GM12873 (cell line): ENCODE data around the gene CMTR1.
A peak's percentile ranks its signal among the peaks of the same experiment; 100 is the strongest.

Experiments used
- TF ChIP-seq, protein P1 (sequence below): IDR thresholded peaks from 2 replicates; pipeline ENCODE4 v1.5.1; 2012; ENCODE audit warnings: low read depth, mild to moderate bottlenecking, moderate library complexity, low read length, control low read depth; ENCODE audit not compliant: insufficient read depth; ENCODE audit errors: missing control alignments

Gene CMTR1

DNA sequence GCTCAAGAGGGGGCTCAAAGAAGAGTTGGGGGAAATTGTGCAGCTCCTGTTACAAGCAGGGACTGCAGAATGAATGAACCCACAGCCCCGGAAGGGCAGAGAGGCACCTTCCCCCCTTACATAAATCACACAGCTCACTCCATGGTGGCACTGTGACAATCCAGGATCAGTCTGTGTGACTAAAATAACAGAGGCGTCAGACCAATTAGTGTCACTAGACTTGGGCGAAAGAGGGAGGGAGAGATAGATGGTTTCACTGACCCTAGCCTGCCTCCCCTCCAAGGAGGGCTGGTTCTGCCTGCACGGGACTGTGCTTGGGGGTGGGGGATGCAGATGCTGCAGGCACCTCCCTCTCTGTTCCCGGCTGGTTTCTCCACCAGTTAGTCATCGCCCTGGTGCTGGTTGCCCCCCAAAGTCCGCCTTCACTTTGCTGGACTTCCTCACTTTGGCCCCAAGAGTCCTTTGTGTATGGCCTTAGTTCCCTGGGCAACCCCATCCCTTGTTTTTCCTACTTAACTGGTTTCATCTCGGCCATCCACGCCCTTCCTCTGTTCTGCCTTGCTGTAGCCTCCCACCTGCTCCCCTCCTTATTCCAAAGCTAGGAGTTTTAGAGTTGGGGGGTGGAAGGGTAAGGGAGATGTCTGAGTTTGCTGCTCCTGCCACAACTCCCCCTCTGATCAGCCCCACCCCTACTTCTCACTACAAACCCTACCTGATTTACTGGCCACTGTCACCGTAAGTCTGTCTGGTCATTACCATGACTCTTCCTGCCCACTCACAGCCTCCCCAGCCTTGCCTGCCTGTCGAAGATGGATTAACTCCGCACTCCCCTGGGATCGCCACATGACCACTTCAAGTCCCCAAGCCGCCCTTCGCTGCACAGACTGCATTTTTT, 48.9 kb downstream of the CMTR1 start:
- TF ChIP-seq, protein P1, sequence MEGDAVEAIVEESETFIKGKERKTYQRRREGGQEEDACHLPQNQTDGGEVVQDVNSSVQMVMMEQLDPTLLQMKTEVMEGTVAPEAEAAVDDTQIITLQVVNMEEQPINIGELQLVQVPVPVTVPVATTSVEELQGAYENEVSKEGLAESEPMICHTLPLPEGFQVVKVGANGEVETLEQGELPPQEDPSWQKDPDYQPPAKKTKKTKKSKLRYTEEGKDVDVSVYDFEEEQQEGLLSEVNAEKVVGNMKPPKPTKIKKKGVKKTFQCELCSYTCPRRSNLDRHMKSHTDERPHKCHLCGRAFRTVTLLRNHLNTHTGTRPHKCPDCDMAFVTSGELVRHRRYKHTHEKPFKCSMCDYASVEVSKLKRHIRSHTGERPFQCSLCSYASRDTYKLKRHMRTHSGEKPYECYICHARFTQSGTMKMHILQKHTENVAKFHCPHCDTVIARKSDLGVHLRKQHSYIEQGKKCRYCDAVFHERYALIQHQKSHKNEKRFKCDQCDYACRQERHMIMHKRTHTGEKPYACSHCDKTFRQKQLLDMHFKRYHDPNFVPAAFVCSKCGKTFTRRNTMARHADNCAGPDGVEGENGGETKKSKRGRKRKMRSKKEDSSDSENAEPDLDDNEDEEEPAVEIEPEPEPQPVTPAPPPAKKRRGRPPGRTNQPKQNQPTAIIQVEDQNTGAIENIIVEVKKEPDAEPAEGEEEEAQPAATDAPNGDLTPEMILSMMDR, result no peak

DNA sequence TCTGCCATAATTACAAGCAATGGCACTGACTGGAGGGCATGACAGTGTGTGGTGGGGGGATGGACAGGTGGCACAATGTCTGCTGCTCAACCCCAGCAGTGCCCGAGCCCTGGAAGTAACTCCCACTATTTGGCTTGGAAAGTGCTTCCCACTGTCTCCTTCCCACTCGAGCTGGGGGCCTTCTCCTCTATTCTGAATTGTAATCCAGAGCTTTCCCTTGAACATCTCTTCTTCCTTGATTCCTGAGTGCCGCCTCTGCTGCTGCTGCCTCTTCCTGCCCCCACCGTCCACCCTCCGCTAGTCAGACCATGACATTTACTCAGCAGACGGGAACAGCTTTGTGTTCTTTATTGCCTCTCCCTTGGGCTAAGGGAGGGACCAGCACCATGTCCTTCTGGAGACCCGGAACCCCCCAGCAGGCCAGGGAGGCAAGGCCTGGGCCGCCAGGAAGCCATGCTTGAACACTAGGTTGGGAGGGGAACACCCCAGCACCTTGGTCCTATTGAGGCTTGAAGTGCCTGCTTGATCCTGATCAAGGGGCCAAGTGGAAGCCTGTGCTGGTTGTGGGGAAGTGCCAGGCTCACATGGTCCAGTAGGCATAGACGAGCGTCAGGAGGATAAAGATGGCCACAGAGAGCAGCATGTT, 49.7 kb downstream of the CMTR1 start:
- TF ChIP-seq, protein P1, result no peak

DNA sequence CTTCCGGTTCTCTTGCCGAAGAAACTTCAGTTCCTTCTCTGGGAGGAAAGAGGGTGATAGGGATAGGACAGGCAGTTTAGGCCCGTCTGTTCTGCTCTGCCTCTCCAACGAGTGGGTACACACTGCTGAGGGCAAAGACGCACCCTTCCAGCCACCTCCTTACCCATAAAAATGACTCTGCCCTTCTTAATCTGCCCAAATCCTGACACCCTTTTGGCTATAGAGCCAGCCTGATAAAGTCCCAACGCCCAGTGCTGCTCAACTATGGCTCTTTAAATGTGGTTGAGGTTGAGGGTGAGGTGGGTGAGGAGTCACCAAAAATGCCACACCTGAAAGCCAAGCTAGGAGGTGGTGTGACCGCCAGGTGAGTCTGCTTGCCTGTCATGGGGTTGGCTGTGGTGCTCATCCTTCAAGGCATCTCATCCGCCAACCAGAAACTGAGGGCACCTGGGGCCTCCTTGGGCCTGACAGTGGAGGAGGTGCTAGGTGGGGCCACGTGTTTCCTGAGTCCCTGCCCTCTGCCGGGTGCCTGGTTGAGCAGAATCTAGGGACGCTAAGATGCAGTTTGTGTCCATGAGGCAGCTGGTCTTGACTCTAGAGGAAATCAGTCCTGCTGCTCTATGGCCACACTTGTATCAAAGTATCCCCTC, 50.4 kb downstream of the CMTR1 start:
- TF ChIP-seq, protein P1, result no peak

DNA sequence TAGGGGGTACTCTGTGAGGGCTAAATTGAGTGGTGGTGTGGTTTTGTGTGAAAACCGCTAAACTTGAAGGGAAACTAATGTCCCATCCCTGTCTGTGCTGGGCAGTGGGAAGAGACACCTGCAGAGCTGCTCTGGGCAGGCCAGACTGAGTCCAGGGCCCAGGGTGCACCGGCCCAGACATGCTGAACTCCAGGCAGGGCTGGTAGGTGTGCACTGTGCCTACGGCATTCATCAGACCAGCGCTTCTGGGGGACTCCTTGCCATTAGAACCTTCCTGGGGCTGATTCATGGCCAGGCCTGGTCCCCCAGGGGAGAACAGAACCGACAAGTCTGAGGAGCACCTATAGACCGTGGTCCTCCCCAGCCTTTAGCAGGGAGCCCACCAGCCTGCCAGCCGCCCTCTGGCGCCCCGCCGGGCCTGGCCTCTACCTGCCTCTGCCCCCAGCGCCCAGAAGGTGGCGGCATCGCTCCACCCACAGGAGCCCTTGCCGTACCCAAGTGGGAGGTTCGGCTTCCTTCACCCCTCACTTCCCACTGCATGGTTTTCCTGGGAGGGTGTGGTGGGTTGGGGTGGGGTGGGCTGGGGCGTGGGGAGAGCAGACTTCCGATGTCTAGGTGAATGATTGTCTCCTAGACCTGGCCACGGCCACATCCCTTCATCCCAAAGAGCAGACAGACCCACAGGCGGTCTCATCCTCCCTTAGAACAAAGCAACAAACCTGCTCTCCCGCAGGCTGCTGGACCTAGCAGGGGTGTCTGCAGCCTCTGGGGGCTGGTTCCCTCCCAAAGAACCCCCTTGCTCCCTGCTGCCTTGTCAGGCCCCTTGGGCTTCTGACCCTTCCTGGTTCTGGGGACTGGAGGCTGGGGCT, 51.1 kb downstream of the CMTR1 start:
- TF ChIP-seq, protein P1, result peak; percentile 93

DNA sequence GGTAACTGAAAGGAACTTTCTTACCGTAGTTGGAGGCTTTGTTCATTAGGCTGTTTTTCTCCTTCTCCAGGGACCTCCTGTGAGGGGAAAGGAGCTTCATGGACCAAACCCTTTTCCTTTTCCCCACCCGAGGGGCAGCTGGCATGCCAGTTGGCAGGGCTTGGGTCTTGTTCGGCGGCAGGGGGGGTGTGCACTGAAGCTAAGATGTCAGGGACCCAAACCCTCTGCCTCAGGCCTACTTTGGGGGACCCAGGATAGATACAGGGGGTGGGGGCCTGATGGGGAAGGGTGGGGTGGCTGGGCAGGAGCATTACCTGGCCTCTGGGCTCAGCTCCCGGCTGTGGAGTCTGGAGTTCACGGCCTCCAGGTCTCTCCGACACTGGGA, 51.8 kb downstream of the CMTR1 start:
- TF ChIP-seq, protein P1, result no peak

DNA sequence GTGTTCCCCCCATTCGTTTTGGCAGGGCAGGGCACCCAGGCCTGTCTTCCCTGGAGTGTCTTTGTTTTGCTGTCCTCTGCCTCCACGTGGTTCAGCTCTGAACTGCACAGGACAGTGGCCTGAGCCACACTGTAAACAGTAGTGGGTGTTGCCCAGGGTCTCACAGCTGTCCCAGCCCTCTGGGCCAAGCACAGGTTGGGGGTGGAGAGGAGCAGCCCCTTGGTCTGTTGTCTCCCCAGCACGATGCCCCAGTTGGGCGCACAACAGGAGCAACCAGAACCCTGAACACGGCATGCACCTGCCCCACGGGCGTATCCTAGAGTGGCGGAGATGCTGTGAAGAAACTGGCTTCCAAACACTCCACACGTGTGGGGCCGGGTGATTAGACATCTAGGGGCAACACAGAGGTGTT, 52.3 kb downstream of the CMTR1 start:
- TF ChIP-seq, protein P1, result no peak
